Measurements from ENCODE around the gene CCL13.

DNA sequence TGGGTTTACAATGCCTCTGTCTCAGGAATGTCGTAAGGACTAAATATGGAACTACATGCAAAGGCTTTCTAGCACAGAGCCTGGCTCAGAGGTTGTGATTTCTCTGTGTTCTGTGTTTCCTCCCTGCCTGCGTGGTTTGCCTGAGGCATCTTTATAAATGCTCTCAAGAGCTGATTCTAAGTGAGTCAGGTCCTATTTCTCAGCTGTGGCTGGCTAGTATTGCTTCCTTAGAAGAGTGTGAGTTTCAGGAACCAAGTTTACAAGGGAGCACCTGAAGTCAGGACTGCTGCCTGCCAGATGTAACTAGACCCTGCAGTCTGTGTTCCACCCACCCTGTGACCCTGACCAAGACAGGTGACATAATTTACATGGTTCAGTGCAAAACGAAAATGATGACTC is 14.7 kb downstream of the CCL13 start:
- TF ChIP-seq TAF1 (IDR thresholded peaks at IDR 0.05; ENCODE audit: borderline replicate concordance, low read depth, low read length): no peak
- no peak for TF ChIP-seq POLR2AphosphoS5 (IDR thresholded peaks at IDR 0.05; ENCODE audit: low read depth, low read length)
- TF ChIP-seq, protein P1, sequence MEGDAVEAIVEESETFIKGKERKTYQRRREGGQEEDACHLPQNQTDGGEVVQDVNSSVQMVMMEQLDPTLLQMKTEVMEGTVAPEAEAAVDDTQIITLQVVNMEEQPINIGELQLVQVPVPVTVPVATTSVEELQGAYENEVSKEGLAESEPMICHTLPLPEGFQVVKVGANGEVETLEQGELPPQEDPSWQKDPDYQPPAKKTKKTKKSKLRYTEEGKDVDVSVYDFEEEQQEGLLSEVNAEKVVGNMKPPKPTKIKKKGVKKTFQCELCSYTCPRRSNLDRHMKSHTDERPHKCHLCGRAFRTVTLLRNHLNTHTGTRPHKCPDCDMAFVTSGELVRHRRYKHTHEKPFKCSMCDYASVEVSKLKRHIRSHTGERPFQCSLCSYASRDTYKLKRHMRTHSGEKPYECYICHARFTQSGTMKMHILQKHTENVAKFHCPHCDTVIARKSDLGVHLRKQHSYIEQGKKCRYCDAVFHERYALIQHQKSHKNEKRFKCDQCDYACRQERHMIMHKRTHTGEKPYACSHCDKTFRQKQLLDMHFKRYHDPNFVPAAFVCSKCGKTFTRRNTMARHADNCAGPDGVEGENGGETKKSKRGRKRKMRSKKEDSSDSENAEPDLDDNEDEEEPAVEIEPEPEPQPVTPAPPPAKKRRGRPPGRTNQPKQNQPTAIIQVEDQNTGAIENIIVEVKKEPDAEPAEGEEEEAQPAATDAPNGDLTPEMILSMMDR (IDR thresholded peaks at IDR 0.05): no peak
- TF ChIP-seq, protein P2, sequence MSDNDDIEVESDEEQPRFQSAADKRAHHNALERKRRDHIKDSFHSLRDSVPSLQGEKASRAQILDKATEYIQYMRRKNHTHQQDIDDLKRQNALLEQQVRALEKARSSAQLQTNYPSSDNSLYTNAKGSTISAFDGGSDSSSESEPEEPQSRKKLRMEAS (IDR thresholded peaks at IDR 0.05; ENCODE audit: low read depth): no peak
- TF ChIP-seq, protein P3, sequence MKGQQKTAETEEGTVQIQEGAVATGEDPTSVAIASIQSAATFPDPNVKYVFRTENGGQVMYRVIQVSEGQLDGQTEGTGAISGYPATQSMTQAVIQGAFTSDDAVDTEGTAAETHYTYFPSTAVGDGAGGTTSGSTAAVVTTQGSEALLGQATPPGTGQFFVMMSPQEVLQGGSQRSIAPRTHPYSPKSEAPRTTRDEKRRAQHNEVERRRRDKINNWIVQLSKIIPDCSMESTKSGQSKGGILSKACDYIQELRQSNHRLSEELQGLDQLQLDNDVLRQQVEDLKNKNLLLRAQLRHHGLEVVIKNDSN (IDR thresholded peaks at IDR 0.05; ENCODE audit: borderline replicate concordance, low read depth): no peak
- no peak for TF ChIP-seq EZH2phosphoT487 (IDR thresholded peaks at IDR 0.05; ENCODE audit: borderline replicate concordance, low read depth)
- no peak for TF ChIP-seq SMC3 (IDR thresholded peaks at IDR 0.05; ENCODE audit: low read depth, low read length)
- no peak for TF ChIP-seq YY1 (IDR thresholded peaks at IDR 0.05; ENCODE audit: low read depth)
- TF ChIP-seq, protein P4, sequence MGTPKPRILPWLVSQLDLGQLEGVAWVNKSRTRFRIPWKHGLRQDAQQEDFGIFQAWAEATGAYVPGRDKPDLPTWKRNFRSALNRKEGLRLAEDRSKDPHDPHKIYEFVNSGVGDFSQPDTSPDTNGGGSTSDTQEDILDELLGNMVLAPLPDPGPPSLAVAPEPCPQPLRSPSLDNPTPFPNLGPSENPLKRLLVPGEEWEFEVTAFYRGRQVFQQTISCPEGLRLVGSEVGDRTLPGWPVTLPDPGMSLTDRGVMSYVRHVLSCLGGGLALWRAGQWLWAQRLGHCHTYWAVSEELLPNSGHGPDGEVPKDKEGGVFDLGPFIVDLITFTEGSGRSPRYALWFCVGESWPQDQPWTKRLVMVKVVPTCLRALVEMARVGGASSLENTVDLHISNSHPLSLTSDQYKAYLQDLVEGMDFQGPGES (IDR thresholded peaks at IDR 0.05; ENCODE audit: low read depth, low read length): no peak
- TF ChIP-seq FOXM1 (IDR thresholded peaks at IDR 0.05; ENCODE audit: low read depth): no peak
